B cell (primary cell): ENCODE results near the gene MYADML2. TPM values are rescaled to one million over a fixed set of nuclear protein-coding genes. Genes with fewer than 3 reads are reported as not detected.

ENCODE experiments used
- ATAC-seq: fragments of 200-7000 bp; cut with Tn5 transposase; one replicate; pipeline ENCODE4 v1.10.0; 2021; ENCODE audit warnings: low read depth, mild to moderate bottlenecking, moderate number of reproducible peaks, moderate library complexity
- CTCF ChIA-PET: fragments of 350-600 bp; sonication (Branson Sonifier 250); formaldehyde crosslinking; loops from one replicate; lab custom pipeline; 2021; ENCODE audit warnings: antibody characterized with exemption, inconsistent platforms; lab: Charles Lee
- POLR2A ChIA-PET: fragments of 350-600 bp; sonication (Branson Sonifier 250); formaldehyde crosslinking; loops from one replicate; lab custom pipeline; 2021; ENCODE audit warnings: antibody characterized with exemption; lab: Charles Lee
- DNase-seq: peaks from one replicate; pipeline ENCODE4 v3.0.0; 2013
- H2AFZ ChIP-seq: 2 replicates; pipeline ENCODE4 v1.6.1; 2012; ENCODE audit warnings: mild to moderate bottlenecking, low read depth, low read length; ENCODE audit not compliant: insufficient read depth, poor library complexity, severe bottlenecking
- H3K27ac ChIP-seq, 2 donors: 1 replicate in 1 of 2; 2 replicates in 1 of 2; pipeline ENCODE4 v1.5.1; 2012 to 2013; ENCODE audit warnings: low read length in 2 of 2, mild to moderate bottlenecking in 2 of 2, moderate library complexity in 1 of 2
- H3K27me3 ChIP-seq, 4 experiments: fragments of 200-600 bp in 1 of 4; sonication (generic) in 1 of 4; replicated peaks in 1 of 4; 1 replicate in 2 of 4; 2 replicates in 2 of 4; pipeline versions ENCODE4 v1.6.1 to v1.7.0; 2013 to 2016; ENCODE audit warnings: low read length in 3 of 4, mild to moderate bottlenecking in 2 of 4, mixed read lengths in 1 of 4, moderate library complexity in 1 of 4; ENCODE audit not compliant: insufficient read depth in 4 of 4, control insufficient read depth in 3 of 4; ENCODE audit errors: control extremely low read depth in 1 of 4
- H3K36me3 ChIP-seq, 2 experiments: replicated peaks in 1 of 2; 1 replicate in 1 of 2; 2 replicates in 1 of 2; pipeline versions ENCODE4 v1.6.1 to v1.7.1; 2013; ENCODE audit warnings: low read length in 1 of 2; ENCODE audit not compliant: insufficient read depth in 2 of 2, control insufficient read depth in 1 of 2; ENCODE audit errors: control extremely low read depth in 1 of 2, extremely low read depth in 1 of 2
- H3K4me1 ChIP-seq, 2 donors: fragments of 200-600 bp in 1 of 2; sonication (generic) in 1 of 2; 1 replicate in 1 of 2; 2 replicates in 1 of 2; pipeline versions ENCODE4 v1.5.1 to v1.6.1; 2013 to 2017; ENCODE audit warnings: low read length in 2 of 2; ENCODE audit not compliant: control insufficient read depth in 2 of 2, insufficient read depth in 2 of 2
- H3K4me2 ChIP-seq: replicated peaks from 2 replicates; pipeline ENCODE3; 2012; ENCODE audit warnings: mild to moderate bottlenecking, low read depth, low read length; ENCODE audit not compliant: poor library complexity, severe bottlenecking
- H3K4me3 ChIP-seq, 5 experiments: fragments of 200-600 bp in 1 of 5; sonication (generic) in 1 of 5; 1 replicate in 3 of 5; 2 replicates in 2 of 5; pipeline versions ENCODE4 v1.5.1 to v1.7.0; 2011 to 2016; ENCODE audit warnings: low read length in 4 of 5, mild to moderate bottlenecking in 4 of 5, low read depth in 2 of 5, control low read depth in 1 of 5, moderate library complexity in 1 of 5; ENCODE audit not compliant: insufficient read depth in 1 of 5; ENCODE audit errors: control extremely low read depth in 1 of 5, extremely low read depth in 1 of 5
- H3K79me2 ChIP-seq: fragments of 200-600 bp; sonication (generic); one replicate; pipeline ENCODE4 v1.6.0; 2016; ENCODE audit warnings: low read length; ENCODE audit not compliant: control insufficient read depth, insufficient read depth
- H3K9ac ChIP-seq: fragments of 200-600 bp; sonication (generic); 2 replicates; pipeline ENCODE4 v1.6.1; 2017; ENCODE audit warnings: mild to moderate bottlenecking, low read length, moderate library complexity
- H3K9me3 ChIP-seq, 3 donors: one replicate each; pipeline versions ENCODE4 v1.6.1 to v1.7.1; 2013; ENCODE audit warnings: low read length in 2 of 3; ENCODE audit not compliant: control insufficient read depth in 2 of 3, insufficient read depth in 1 of 3; ENCODE audit errors: control extremely low read depth in 1 of 3
- H4K20me1 ChIP-seq: 2 replicates; pipeline ENCODE4 v1.6.0; 2012; ENCODE audit warnings: mild to moderate bottlenecking, low read length; ENCODE audit not compliant: insufficient read depth, control insufficient read depth, poor library complexity, severe bottlenecking
- H3K27ac Mint-ChIP-seq: one replicate; pipeline ENCODE4 v1.8.0; 2021; ENCODE audit warnings: mixed read lengths
- H3K27me3 Mint-ChIP-seq: one replicate; pipeline ENCODE4 v1.8.0; 2021; ENCODE audit warnings: mixed read lengths
- H3K4me1 Mint-ChIP-seq: one replicate; pipeline ENCODE4 v1.8.0; 2021; ENCODE audit warnings: mixed read lengths
- H3K4me3 Mint-ChIP-seq: one replicate; pipeline ENCODE4 v1.8.0; 2021; ENCODE audit warnings: mixed read lengths
- H3K9me3 Mint-ChIP-seq: one replicate; pipeline ENCODE4 v1.8.0; 2022; ENCODE audit warnings: mixed read lengths; ENCODE audit not compliant: insufficient read depth
- EZH2 ChIP-seq: IDR thresholded peaks from 2 replicates; pipeline ENCODE4 v1.6.1; 2012; ENCODE audit warnings: borderline replicate concordance, low read depth, mild to moderate bottlenecking, moderate library complexity, low read length; ENCODE audit not compliant: insufficient read depth, poor library complexity, severe bottlenecking
- WGBS: methylation state at CpG from one replicate; pipeline ENCODE4 v1.1.5; 2013; ENCODE audit warnings: missing lambda C conversion rate; ENCODE audit not compliant: insufficient coverage; 5-methylcytosine and 5-hydroxymethylcytosine counted together
- intact Hi-C: fragments of 100-400 bp; cut with micrococcal nuclease; formaldehyde crosslinking; loops from one replicate; pipeline ENCODE4 v1.10.0; 2022
- polyA plus RNA-seq: library from polyadenylated mRNA; depleted of rRNA; stranded (reverse); fragments of >200 nt; gene quantifications from 2 replicates; pipeline ENCODE4 v1.2.3, GENCODE V29; 2012
- total RNA-seq, 2 donors: library from RNA; stranded (reverse); fragments of 120-200 nt in 1 of 2; gene quantifications; 1 replicate in 1 of 2; 2 replicates in 1 of 2; pipeline versions ENCODE4 v1.2.3 to v1.2.4, GENCODE V29; 2013 to 2022
- TF ChIP-seq, protein P1 (sequence below): fragments of 200-600 bp; IDR thresholded peaks from one replicate; pipeline ENCODE4 v1.8.0; 2022; ENCODE audit warnings: antibody characterized with exemption, mild to moderate bottlenecking

Gene MYADML2
- total and polyA plus RNA-seq, 2 donors (not counting 1 experiment from before 2014, with no cell fraction given) = not detected

DNA sequence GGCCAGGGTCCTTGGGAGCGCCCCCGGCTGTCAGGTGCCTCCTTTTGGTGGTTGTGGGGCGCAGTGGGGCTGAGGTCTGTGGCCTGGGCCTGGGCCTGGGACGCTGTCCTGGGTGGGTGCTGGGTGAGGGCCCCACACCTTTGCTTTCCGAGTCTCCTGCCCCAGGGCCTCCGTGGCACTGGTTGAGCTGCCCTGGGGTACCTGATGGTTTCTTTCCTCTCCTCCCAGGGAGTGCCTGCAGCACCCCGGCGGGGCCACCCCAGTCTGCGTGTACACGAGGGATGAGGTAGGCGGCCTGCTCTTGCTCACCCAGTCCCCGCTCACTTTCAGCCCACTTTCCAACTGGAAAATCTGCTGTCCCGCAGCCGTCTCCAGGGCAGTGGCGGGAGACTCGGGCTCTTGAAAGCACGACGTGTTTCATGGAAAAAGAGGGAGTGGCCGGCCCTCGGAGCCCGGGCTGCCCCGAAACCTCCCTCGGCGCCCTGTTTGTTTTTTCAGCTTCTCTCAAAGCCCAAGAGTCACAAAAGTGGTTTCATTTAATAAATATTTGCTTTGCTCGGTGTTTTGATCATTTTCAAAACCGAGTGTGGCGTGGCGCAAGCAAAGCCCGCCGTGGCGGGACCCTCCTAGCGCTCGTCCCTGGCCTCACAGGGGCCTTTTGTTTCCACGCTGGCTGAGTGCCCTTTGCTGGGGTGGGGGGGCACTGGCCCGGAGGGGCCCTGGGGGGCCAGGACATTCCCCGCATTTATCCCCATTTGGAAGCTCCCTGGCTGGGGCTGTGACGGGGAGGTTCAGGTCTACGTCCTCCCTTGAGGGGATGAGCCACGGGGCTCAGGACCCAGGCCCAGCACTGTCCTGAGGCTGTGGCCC, 47.8 kb upstream of the MYADML2 start:
- H3K4me1 ChIP-seq = no peaks in the 10 kb centered on the region
- no peak overlapping the region for H2AFZ ChIP-seq
- H3K9ac ChIP-seq = no peak overlapping the region
- 97% methylated on average over 34 of the region's 39 CpGs for WGBS
- no peak overlapping the region for H3K4me3 ChIP-seq
- H3K27ac ChIP-seq = no peak overlapping the region
- ATAC-seq (no peak), DNase-seq (no peak)
- Mint-ChIP-seq H3K9me3 (no peaks in the 10 kb centered on the region), H3K4me1 (peaks cover 3% of the 10 kb centered on the region), H3K27me3 (no peaks in the 10 kb centered on the region), H3K4me3 (no peak overlapping the region), H3K27ac (no peak overlapping the region)
- peaks cover 24% of the 10 kb centered on the region for H3K79me2 ChIP-seq
- no peaks in the 10 kb centered on the region for H3K27me3 ChIP-seq
- POLR2A ChIA-PET = interaction anchor here (0.8 kb wide), 1 partner anchor 14 kb away, joined by 3 read pairs; no protein-coding TSS in a partner anchor
- intact Hi-C loops = no loop called here
- H3K4me2 ChIP-seq = no peak overlapping the region
- CTCF ChIA-PET = interaction anchor here (1.4 kb wide), 1 partner anchor 36 kb away, joined by 5 read pairs; no protein-coding TSS in a partner anchor
- peaks cover 22% of the 10 kb centered on the region for H4K20me1 ChIP-seq
- no peaks in the 10 kb centered on the region for H3K9me3 ChIP-seq
- TF ChIP-seq, protein P1, sequence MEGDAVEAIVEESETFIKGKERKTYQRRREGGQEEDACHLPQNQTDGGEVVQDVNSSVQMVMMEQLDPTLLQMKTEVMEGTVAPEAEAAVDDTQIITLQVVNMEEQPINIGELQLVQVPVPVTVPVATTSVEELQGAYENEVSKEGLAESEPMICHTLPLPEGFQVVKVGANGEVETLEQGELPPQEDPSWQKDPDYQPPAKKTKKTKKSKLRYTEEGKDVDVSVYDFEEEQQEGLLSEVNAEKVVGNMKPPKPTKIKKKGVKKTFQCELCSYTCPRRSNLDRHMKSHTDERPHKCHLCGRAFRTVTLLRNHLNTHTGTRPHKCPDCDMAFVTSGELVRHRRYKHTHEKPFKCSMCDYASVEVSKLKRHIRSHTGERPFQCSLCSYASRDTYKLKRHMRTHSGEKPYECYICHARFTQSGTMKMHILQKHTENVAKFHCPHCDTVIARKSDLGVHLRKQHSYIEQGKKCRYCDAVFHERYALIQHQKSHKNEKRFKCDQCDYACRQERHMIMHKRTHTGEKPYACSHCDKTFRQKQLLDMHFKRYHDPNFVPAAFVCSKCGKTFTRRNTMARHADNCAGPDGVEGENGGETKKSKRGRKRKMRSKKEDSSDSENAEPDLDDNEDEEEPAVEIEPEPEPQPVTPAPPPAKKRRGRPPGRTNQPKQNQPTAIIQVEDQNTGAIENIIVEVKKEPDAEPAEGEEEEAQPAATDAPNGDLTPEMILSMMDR = no peak
- no peak for TF ChIP-seq EZH2
- H3K36me3 ChIP-seq = peaks cover 0 to 2% of the 10 kb centered on the region in 2 experiments
